ENCODE results near the gene DLEC1.
A peak's percentile ranks its signal among the peaks of the same experiment; 100 is the strongest.
"Not testable (repeated sequence)": the region's sequence is repeated elsewhere in the genome, so short reads cannot be mapped to it uniquely, and the experiment has no call there.

Gene DLEC1

GRCh38 chr3:38046027-38046426 is 7.0 kb downstream of the DLEC1 start:
- TF ChIP-seq SPI1 (IDR thresholded peaks at IDR 0.05; ENCODE audit: low read depth, low read length) (no peak), POLR2A (IDR thresholded peaks at IDR 0.05; ENCODE audit: low read depth, low read length) (no peak), POLR2AphosphoS5 (IDR thresholded peaks at IDR 0.05; ENCODE audit: low read depth, low read length) (no peak)
- no peak for FAIRE-seq
- no peak for DNase-seq (ENCODE audit: insufficient read length, low spot score)

- FAIRE-seq (no peak), DNase-seq (ENCODE audit: insufficient read length, low spot score) (no peak)
- no peak for TF ChIP-seq SPI1 (IDR thresholded peaks at IDR 0.05; ENCODE audit: low read depth, low read length)
- TF ChIP-seq POLR2A (IDR thresholded peaks at IDR 0.05; ENCODE audit: low read depth, low read length), result no peak
- no peak for TF ChIP-seq TAF1 (IDR thresholded peaks at IDR 0.05; ENCODE audit: low read depth, low read length)
- TF ChIP-seq PAX5 (IDR thresholded peaks at IDR 0.05; ENCODE audit: insufficient read depth, low read length, severe bottlenecking), result no peak
- TF ChIP-seq POU2F2 (IDR thresholded peaks at IDR 0.05; ENCODE audit: low read depth, low read length), result no peak
- TF ChIP-seq POLR2AphosphoS5 (IDR thresholded peaks at IDR 0.05; ENCODE audit: low read depth, low read length), result no peak
Observed at GRCh38 chr3:38046821-38047220, 7.8 kb downstream of the DLEC1 start.

- no peak for TF ChIP-seq SPI1 (IDR thresholded peaks at IDR 0.05; ENCODE audit: low read depth, low read length)
- TF ChIP-seq PAX5 (IDR thresholded peaks at IDR 0.05; ENCODE audit: insufficient read depth, low read length, severe bottlenecking), result no peak
- no peak for TF ChIP-seq POLR2AphosphoS5 (IDR thresholded peaks at IDR 0.05; ENCODE audit: low read depth, low read length)
- TF ChIP-seq POLR2A (IDR thresholded peaks at IDR 0.05; ENCODE audit: low read depth, low read length), result no peak
- no peak for TF ChIP-seq POU2F2 (IDR thresholded peaks at IDR 0.05; ENCODE audit: low read depth, low read length)
- no peak for TF ChIP-seq TAF1 (IDR thresholded peaks at IDR 0.05; ENCODE audit: low read depth, low read length)
- FAIRE-seq (no peak), DNase-seq (ENCODE audit: insufficient read length, low spot score) (no peak)
Observed at GRCh38 chr3:38047896-38048295, 8.9 kb downstream of the DLEC1 start.

GRCh38 chr3:38049358-38050126 is 10.5 kb downstream of the DLEC1 start:
- FAIRE-seq, result no peak
- TF ChIP-seq POLR2AphosphoS5 (IDR thresholded peaks at IDR 0.05; ENCODE audit: low read depth, low read length), result no peak
- TF ChIP-seq TAF1 (IDR thresholded peaks at IDR 0.05; ENCODE audit: low read depth, low read length), result no peak
- no peak for TF ChIP-seq POU2F2 (IDR thresholded peaks at IDR 0.05; ENCODE audit: low read depth, low read length)
- TF ChIP-seq PAX5 (IDR thresholded peaks at IDR 0.05; ENCODE audit: insufficient read depth, low read length, severe bottlenecking), result no peak
- no peak for TF ChIP-seq POLR2A (IDR thresholded peaks at IDR 0.05; ENCODE audit: low read depth, low read length)
- TF ChIP-seq SPI1 (IDR thresholded peaks at IDR 0.05; ENCODE audit: low read depth, low read length), result no peak

GRCh38 chr3:38051131-38051530 is 12.1 kb downstream of the DLEC1 start:
- FAIRE-seq (no peak), DNase-seq (ENCODE audit: insufficient read length, low spot score) (no peak)
- TF ChIP-seq PAX5 (IDR thresholded peaks at IDR 0.05; ENCODE audit: insufficient read depth, low read length, severe bottlenecking) (no peak), POLR2A (IDR thresholded peaks at IDR 0.05; ENCODE audit: low read depth, low read length) (no peak), TAF1 (IDR thresholded peaks at IDR 0.05; ENCODE audit: low read depth, low read length) (no peak), POU2F2 (IDR thresholded peaks at IDR 0.05; ENCODE audit: low read depth, low read length) (no peak), SPI1 (IDR thresholded peaks at IDR 0.05; ENCODE audit: low read depth, low read length) (no peak), POLR2AphosphoS5 (IDR thresholded peaks at IDR 0.05; ENCODE audit: low read depth, low read length) (no peak)

More at GRCh38 chr3:38049358-38050126, 10.5 kb downstream of the DLEC1 start:
- DNase-seq (ENCODE audit: insufficient read length, low spot score), result no peak

- not testable (repeated sequence) for DNase-seq (ENCODE audit: insufficient read length, low spot score); FAIRE-seq
Observed at GRCh38 chr3:38053286-38053685, 14.3 kb downstream of the DLEC1 start.

GRCh38 chr3:38053813-38054498 is 14.9 kb downstream of the DLEC1 start:
- not testable (repeated sequence) for DNase-seq (ENCODE audit: insufficient read length, low spot score); FAIRE-seq

GRCh38 chr3:38054499-38055001 is 15.5 kb downstream of the DLEC1 start:
- FAIRE-seq (no peak), DNase-seq (ENCODE audit: insufficient read length, low spot score) (no peak)
- TF ChIP-seq TAF1 (IDR thresholded peaks at IDR 0.05; ENCODE audit: low read depth, low read length), result no peak
- no peak for TF ChIP-seq POLR2A (IDR thresholded peaks at IDR 0.05; ENCODE audit: low read depth, low read length)
- TF ChIP-seq POU2F2 (IDR thresholded peaks at IDR 0.05; ENCODE audit: low read depth, low read length), result no peak
- peak; percentile 25; the same call in 1 of the 2 replicates for TF ChIP-seq SPI1 (IDR thresholded peaks at IDR 0.05; ENCODE audit: low read depth, low read length)

- TF ChIP-seq SPI1 (IDR thresholded peaks at IDR 0.05; ENCODE audit: low read depth, low read length), result no peak
- TF ChIP-seq TAF1 (IDR thresholded peaks at IDR 0.05; ENCODE audit: low read depth, low read length), result no peak
- no peak for TF ChIP-seq POU2F2 (IDR thresholded peaks at IDR 0.05; ENCODE audit: low read depth, low read length)
- no peak for TF ChIP-seq POLR2A (IDR thresholded peaks at IDR 0.05; ENCODE audit: low read depth, low read length)
- TF ChIP-seq PAX5 (IDR thresholded peaks at IDR 0.05; ENCODE audit: insufficient read depth, low read length, severe bottlenecking), result no peak
- TF ChIP-seq POLR2AphosphoS5 (IDR thresholded peaks at IDR 0.05; ENCODE audit: low read depth, low read length), result no peak
- DNase-seq (ENCODE audit: insufficient read length, low spot score), result no peak
- no peak for FAIRE-seq
Observed at GRCh38 chr3:38059148-38059547, 20.1 kb downstream of the DLEC1 start.

- TF ChIP-seq POU2F2 (IDR thresholded peaks at IDR 0.05; ENCODE audit: low read depth, low read length) (no peak), SPI1 (IDR thresholded peaks at IDR 0.05; ENCODE audit: low read depth, low read length) (no peak), POLR2A (IDR thresholded peaks at IDR 0.05; ENCODE audit: low read depth, low read length) (no peak), POLR2AphosphoS5 (IDR thresholded peaks at IDR 0.05; ENCODE audit: low read depth, low read length) (no peak), TAF1 (IDR thresholded peaks at IDR 0.05; ENCODE audit: low read depth, low read length) (no peak), PAX5 (IDR thresholded peaks at IDR 0.05; ENCODE audit: insufficient read depth, low read length, severe bottlenecking) (no peak)
- DNase-seq (ENCODE audit: insufficient read length, low spot score), result no peak
- FAIRE-seq, result no peak
Observed at GRCh38 chr3:38059591-38059990, 20.6 kb downstream of the DLEC1 start.
